Measurements from ENCODE around the gene ARCN1.
"Not testable (repeated sequence)": the region's sequence is repeated elsewhere in the genome, so short reads cannot be mapped to it uniquely, and the experiment has no call there.

The ARCN1 gene

GRCh38 chr11:118570787-118571186 lies 1.4 kb upstream of the ARCN1 start:
- peaks cover 5% of the 10 kb centered on the region; the same call in 1 of the 2 replicates for H3K36me3 ChIP-seq (ENCODE audit: insufficient read depth, low read length)

GRCh38 chr11:118571701-118572060 lies 528 bp upstream of the ARCN1 start:
- ATAC-seq (ENCODE audit: insufficient read depth, low read depth); H3K36me3 ChIP-seq (ENCODE audit: insufficient read depth, low read length); H3K27me3 ChIP-seq (ENCODE audit: insufficient read depth, low read length, poor library complexity); H3K9me3 ChIP-seq (ENCODE audit: insufficient read depth, low read length, severe bottlenecking); DNase-seq: not testable (repeated sequence)
- Histone ChIP-seq H4K20me1 (ENCODE audit: insufficient read depth, low read length) (peaks cover 21% of the 10 kb centered on the region), H3K4me2 (ENCODE audit: insufficient read depth, low read length) (peak overlapping the region; percentile 76), H3K27ac (ENCODE audit: low read length) (peak overlapping the region; percentile 93), H3K9ac (ENCODE audit: low read depth, low read length) (peak overlapping the region; percentile 98), H3K4me1 (ENCODE audit: insufficient read depth, low read length) (peaks cover 33% of the 10 kb centered on the region), H3K4me3 (ENCODE audit: low read depth in 1 of 2, low read length in 2 of 2) (peak overlapping the region; percentile 79 to 96; a peak in 3 of 4 replicates), H2AFZ (ENCODE audit: low read depth, low read length) (peak overlapping the region; percentile 83), H3K79me2 (ENCODE audit: insufficient read depth, low read length) (peaks cover 54% of the 10 kb centered on the region)

More at GRCh38 chr11:118570787-118571186, 1.4 kb upstream of the ARCN1 start:
- H3K4me1 ChIP-seq (ENCODE audit: insufficient read depth, low read length): peaks cover 39% of the 10 kb centered on the region
- TF ChIP-seq CTCF (IDR thresholded peaks at IDR 0.05; ENCODE audit: borderline replicate concordance, extremely low read depth, low read length, poor library complexity, severe bottlenecking): no peak
- no peak for TF ChIP-seq EZH2 (IDR thresholded peaks at IDR 0.05; ENCODE audit: borderline replicate concordance, low read depth, low read length, severe bottlenecking)
- H3K27me3 ChIP-seq (ENCODE audit: insufficient read depth, low read length, poor library complexity): no peaks in the 10 kb centered on the region
- no peak overlapping the region for H3K4me3 ChIP-seq (ENCODE audit: low read depth in 1 of 2, low read length in 2 of 2)
- peaks cover 45% of the 10 kb centered on the region for H3K79me2 ChIP-seq (ENCODE audit: insufficient read depth, low read length)
- H3K9me3 ChIP-seq (ENCODE audit: insufficient read depth, low read length, severe bottlenecking): no peaks in the 10 kb centered on the region
- no peak overlapping the region for H2AFZ ChIP-seq (ENCODE audit: low read depth, low read length)
- H3K4me2 ChIP-seq (ENCODE audit: insufficient read depth, low read length): no peak overlapping the region
- DNase-seq (no peak), ATAC-seq (ENCODE audit: insufficient read depth, low read depth) (no peak)
- H3K9ac ChIP-seq (ENCODE audit: low read depth, low read length): no peak overlapping the region
- no peak overlapping the region for H3K27ac ChIP-seq (ENCODE audit: low read length)
- peaks cover 14% of the 10 kb centered on the region for H4K20me1 ChIP-seq (ENCODE audit: insufficient read depth, low read length)

GRCh38 chr11:118572981-118573550 lies 857 bp downstream of the ARCN1 start:
- Histone ChIP-seq H3K27ac (ENCODE audit: low read length) (peak overlapping the region; percentile 93), H2AFZ (ENCODE audit: low read depth, low read length) (peak overlapping the region; percentile 99), H3K4me3 (ENCODE audit: low read depth in 1 of 2, low read length in 2 of 2) (peak overlapping the region; percentile 79 to 96)

More at GRCh38 chr11:118572981-118573550, 857 bp downstream of the ARCN1 start:
- TF ChIP-seq CTCF (IDR thresholded peaks at IDR 0.05; ENCODE audit: borderline replicate concordance, extremely low read depth, low read length, poor library complexity, severe bottlenecking) (no peak), EZH2 (IDR thresholded peaks at IDR 0.05; ENCODE audit: borderline replicate concordance, low read depth, low read length, severe bottlenecking) (no peak)
- ATAC-seq (ENCODE audit: insufficient read depth, low read depth) (peak; percentile 49), DNase-seq (peak; percentile 23)
- H3K9ac ChIP-seq (ENCODE audit: low read depth, low read length): peak overlapping the region; percentile 98
- peak overlapping the region; percentile 76 for H3K4me2 ChIP-seq (ENCODE audit: insufficient read depth, low read length)
- H3K79me2 ChIP-seq (ENCODE audit: insufficient read depth, low read length): peaks cover 68% of the 10 kb centered on the region
- H3K9me3 ChIP-seq (ENCODE audit: insufficient read depth, low read length, severe bottlenecking): no peaks in the 10 kb centered on the region
- H4K20me1 ChIP-seq (ENCODE audit: insufficient read depth, low read length): peaks cover 31% of the 10 kb centered on the region
- no peaks in the 10 kb centered on the region for H3K27me3 ChIP-seq (ENCODE audit: insufficient read depth, low read length, poor library complexity)
- peaks cover 33% of the 10 kb centered on the region for H3K4me1 ChIP-seq (ENCODE audit: insufficient read depth, low read length)
- peaks cover 13% of the 10 kb centered on the region for H3K36me3 ChIP-seq (ENCODE audit: insufficient read depth, low read length)

Measured in DND-41 (cell line).